Progenitor cell of endocrine pancreas (in vitro differentiated cells): ENCODE data around the gene USP5. TPM values are rescaled to one million over a fixed set of nuclear protein-coding genes. Genes with fewer than 3 reads are reported as not detected.

Source experiments
- DNase-seq: peaks from one replicate; pipeline ENCODE4 v3.0.0; 2021; ENCODE audit warnings: low spot score; ENCODE audit not compliant: unreplicated experiment
- H3K27ac Mint-ChIP-seq: 2 replicates; pipeline ENCODE4 v1.8.0; 2021; ENCODE audit warnings: mild to moderate bottlenecking, moderate library complexity, mixed read lengths
- H3K27me3 Mint-ChIP-seq: 2 replicates; pipeline ENCODE4 v1.8.0; 2021; ENCODE audit warnings: mixed read lengths
- H3K36me3 Mint-ChIP-seq: 2 replicates; pipeline ENCODE4 v1.8.0; 2022; ENCODE audit warnings: mixed read lengths; ENCODE audit not compliant: insufficient read depth
- H3K4me1 Mint-ChIP-seq: 2 replicates; pipeline ENCODE4 v1.8.0; 2021; ENCODE audit warnings: low read depth, mixed read lengths
- H3K4me3 Mint-ChIP-seq: 2 replicates; pipeline ENCODE4 v1.8.0; 2021; ENCODE audit warnings: low read depth, mild to moderate bottlenecking, moderate library complexity, mixed read lengths
- H3K9me3 Mint-ChIP-seq: 2 replicates; pipeline ENCODE4 v1.8.0; 2021; ENCODE audit warnings: low read depth, mixed read lengths
- total RNA-seq: library from RNA; stranded (reverse); gene quantifications from 2 replicates; pipeline ENCODE4 v1.2.1, GENCODE V29; 2021
- TF ChIP-seq, protein P1 (sequence below): fragments of 200-600 bp; sonication (generic); IDR thresholded peaks from one replicate; pipeline ENCODE4 v1.5.0; 2021; ENCODE audit warnings: antibody characterized with exemption, mild to moderate bottlenecking; ENCODE audit not compliant: unreplicated experiment

Gene USP5
- total RNA-seq, 1 donor from 2014 or later: 185 TPM

DNA sequence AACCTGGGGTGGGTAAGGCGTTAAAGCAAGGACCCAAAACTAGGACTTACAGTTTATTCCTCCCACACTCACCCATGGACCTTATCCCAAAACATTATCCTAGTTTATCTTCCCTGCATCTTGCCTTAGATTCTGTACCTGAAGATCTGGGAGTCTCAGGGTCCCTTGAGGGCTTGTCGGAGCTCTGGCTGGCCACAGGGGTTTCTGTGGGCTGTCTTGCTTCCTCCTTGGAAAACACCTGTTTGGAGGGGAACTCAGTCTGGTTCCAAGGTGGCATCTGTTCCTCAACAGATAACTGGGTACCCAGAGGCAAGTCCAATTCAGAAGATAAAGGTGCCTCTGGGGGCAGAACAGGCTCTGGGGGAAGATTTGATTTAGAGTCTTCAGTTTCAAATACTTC is 2.5 kb upstream of the USP5 start:
- Mint-ChIP-seq H3K27me3 (no peaks in the 10 kb centered on the region), H3K4me3 (peak overlapping the region; percentile 57), H3K27ac (no peak overlapping the region), H3K36me3 (peaks cover 12% of the 10 kb centered on the region), H3K4me1 (peaks cover 29% of the 10 kb centered on the region), H3K9me3 (no peaks in the 10 kb centered on the region)
- no peak for DNase-seq
- TF ChIP-seq, protein P1, sequence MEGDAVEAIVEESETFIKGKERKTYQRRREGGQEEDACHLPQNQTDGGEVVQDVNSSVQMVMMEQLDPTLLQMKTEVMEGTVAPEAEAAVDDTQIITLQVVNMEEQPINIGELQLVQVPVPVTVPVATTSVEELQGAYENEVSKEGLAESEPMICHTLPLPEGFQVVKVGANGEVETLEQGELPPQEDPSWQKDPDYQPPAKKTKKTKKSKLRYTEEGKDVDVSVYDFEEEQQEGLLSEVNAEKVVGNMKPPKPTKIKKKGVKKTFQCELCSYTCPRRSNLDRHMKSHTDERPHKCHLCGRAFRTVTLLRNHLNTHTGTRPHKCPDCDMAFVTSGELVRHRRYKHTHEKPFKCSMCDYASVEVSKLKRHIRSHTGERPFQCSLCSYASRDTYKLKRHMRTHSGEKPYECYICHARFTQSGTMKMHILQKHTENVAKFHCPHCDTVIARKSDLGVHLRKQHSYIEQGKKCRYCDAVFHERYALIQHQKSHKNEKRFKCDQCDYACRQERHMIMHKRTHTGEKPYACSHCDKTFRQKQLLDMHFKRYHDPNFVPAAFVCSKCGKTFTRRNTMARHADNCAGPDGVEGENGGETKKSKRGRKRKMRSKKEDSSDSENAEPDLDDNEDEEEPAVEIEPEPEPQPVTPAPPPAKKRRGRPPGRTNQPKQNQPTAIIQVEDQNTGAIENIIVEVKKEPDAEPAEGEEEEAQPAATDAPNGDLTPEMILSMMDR: no peak

DNA sequence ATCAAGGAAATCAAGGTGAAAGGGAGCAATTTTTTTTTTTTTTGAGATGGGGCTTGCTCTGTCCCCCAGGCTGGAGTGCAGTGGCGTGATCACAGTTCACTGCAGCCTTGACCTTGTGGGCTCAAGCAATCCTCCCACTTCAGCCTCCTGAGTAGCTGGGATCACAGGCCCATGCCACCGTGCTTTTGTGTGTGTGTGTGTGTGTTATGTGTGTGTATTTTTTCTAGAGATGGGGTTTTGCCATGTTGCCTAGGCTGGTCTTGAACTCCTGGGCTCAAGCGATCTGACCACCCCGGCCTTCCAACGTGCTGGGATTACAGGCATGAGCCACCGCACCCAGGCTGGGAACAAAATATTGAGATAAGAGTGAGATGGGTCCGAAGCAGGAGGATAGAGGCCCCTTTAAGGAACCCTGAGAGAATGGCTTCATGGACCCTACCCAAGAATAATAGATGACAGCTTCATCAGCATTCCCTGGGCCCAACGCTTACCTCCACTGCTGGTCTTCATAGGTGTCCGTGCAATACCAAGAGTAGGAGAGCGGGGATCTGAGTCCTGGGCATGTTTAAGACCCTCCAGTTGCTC is 1.9 kb upstream of the USP5 start:
- H3K9me3 Mint-ChIP-seq: no peaks in the 10 kb centered on the region
- peaks cover 29% of the 10 kb centered on the region for H3K4me1 Mint-ChIP-seq
- H3K27ac Mint-ChIP-seq: peak overlapping the region; percentile 34
- H3K36me3 Mint-ChIP-seq: peaks cover 10% of the 10 kb centered on the region
- H3K4me3 Mint-ChIP-seq: peak overlapping the region; percentile 98
- TF ChIP-seq, protein P1: no peak
- DNase-seq: no peak
- H3K27me3 Mint-ChIP-seq: no peaks in the 10 kb centered on the region

DNA sequence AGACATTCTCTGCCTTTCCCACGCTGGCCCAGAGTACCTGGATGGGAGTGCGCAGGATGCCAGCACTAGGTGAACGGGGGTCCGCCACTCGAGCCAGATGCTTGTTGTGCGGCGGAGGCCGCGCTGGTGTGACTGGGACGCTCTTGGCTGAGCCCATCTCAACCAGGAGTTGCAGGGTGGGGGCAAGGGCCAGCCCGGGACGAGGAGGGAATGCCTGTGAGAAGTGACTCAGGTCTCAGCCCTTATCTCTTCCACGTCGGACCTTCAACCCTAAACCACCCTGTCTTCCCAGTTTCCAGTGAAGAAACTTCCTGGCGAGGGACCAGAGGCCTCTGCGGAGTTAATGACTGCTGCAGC is 1.2 kb upstream of the USP5 start:
- no peak for DNase-seq
- Mint-ChIP-seq H3K4me3 (peak overlapping the region; percentile 98), H3K36me3 (peaks cover 11% of the 10 kb centered on the region), H3K27ac (no peak overlapping the region), H3K4me1 (peaks cover 29% of the 10 kb centered on the region), H3K9me3 (no peaks in the 10 kb centered on the region), H3K27me3 (no peaks in the 10 kb centered on the region)
- TF ChIP-seq, protein P1: no peak

DNA sequence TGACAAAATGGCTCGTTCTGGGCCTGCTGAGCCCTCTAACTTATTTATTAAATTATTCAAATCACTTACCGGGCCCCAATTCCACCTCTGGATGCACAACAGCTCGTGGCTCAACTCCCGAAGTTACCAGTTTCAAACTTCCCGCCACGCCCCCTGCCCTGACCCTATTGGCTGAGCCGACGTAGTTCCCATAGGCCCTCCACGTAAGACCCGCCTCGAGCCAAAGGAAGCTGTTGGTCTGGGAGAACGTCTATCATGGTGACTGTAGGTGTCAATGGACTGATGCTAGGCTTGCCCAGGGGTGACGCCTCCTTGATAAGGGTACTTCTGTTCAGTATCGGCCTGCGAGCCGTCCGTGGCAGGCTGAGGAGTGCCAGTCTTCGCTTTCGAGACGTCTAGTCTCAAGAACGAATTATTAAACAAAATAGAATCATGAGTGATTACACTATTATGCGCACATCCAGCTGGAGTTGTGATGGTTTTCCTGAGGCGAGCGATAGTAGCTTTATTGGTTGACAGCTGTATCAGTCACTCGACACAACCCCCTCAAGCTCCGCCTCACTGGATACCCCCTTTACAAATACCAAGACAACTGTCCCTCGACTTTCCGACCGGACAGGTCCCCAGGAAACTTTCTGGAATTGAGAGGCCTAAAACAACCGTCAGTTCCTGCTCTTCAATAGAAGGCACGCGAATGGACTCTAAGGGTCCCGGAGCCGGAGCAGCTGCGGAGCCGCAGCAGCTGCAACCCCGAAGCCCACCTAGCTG is 613 bp upstream of the USP5 start, which contains the start of gene CDCA3:
Gene CDCA3 (minus strand): TSS at position 134 of the 768 bp plus-strand sequence. CDS start 334 bp downstream, outside the sequence.
- TF ChIP-seq, protein P1: no peak
- Mint-ChIP-seq H3K9me3 (no peaks in the 10 kb centered on the region), H3K27me3 (no peaks in the 10 kb centered on the region), H3K36me3 (peaks cover 13% of the 10 kb centered on the region), H3K27ac (peak within 1 kb of the TSS; percentile 100), H3K4me3 (peak within 1 kb of the TSS; percentile 98), H3K4me1 (peaks cover 29% of the 10 kb centered on the region)
- peak; percentile 94 for DNase-seq

DNA sequence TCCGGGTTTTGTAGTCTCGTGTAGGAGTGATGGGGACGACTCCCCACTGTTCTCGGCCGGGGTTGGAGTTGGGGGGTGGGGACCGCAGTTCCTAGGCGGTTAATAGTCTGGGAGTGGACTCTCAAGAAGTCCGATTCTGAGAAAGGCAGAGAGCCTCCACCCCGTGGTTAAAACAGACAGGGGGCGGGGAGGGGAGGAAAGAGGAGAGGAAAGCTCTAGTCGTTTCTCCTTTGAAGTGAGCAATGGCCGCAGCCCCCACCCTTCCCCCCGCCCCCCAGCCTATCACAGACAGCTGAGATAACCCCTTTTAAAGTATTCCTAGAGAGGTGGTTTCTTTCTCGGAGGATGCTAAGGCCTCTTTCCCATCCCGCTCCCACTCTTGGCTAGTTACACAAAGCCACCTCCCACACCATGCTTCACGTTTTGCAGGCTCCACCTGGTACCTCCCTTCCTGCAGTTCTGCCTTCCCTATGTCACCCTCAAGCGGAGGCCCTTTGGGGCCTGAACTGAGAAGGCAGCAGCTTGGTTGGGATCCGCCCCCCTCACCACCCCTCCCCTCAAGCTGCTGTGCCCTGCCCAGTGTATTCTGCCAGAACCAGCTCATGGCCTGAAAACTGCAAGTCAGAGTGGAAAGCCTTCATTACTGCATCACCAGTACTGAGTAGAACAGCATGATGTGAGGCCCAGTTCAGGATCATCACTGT is 853 bp downstream of the USP5 start:
- Mint-ChIP-seq H3K27me3 (no peaks in the 10 kb centered on the region), H3K36me3 (peaks cover 15% of the 10 kb centered on the region), H3K4me3 (peak overlapping the region; percentile 98), H3K27ac (peak overlapping the region; percentile 100), H3K4me1 (peaks cover 29% of the 10 kb centered on the region), H3K9me3 (no peaks in the 10 kb centered on the region)
- TF ChIP-seq, protein P1: no peak
- no peak for DNase-seq
